T-cell (primary cell): ENCODE results near the gene HIPK2. TPM values are rescaled to one million over a fixed set of nuclear protein-coding genes. Genes with fewer than 3 reads are reported as not detected.

ENCODE experiments used
- ATAC-seq, 4 experiments: fragments of 200-7000 bp in 3 of 4; fragments of 150-1000 bp in 1 of 4; cut with Tn5 transposase; replicated peaks in 1 of 4; 1 replicate in 3 of 4; 2 replicates in 1 of 4; pipeline ENCODE4 v1.10.0; 2021; ENCODE audit warnings: moderate library complexity in 3 of 4, mild to moderate bottlenecking in 2 of 4, moderate number of reproducible peaks in 1 of 4
- CTCF ChIA-PET, 2 donors: fragments of 300-600 bp; sonication (Branson Sonifier 250); formaldehyde crosslinking; loops; one replicate each; lab custom pipeline; 2022; ENCODE audit warnings: antibody characterized with exemption in 2 of 2; lab: Charles Lee
- POLR2A ChIA-PET, 2 donors: fragments of 300-600 bp; sonication (Branson Sonifier 250); formaldehyde crosslinking; loops; one replicate each; lab custom pipeline; 2022; ENCODE audit warnings: antibody characterized with exemption in 2 of 2; lab: Charles Lee
- DNase-seq, 35 experiments: peaks; one replicate each; pipeline versions ENCODE4 v3.0.0 to v3.0.0-alpha.2; 2013 to 2023
- H3K27ac ChIP-seq: one replicate; pipeline ENCODE4 v1.5.1; 2013; ENCODE audit warnings: low read length
- H3K27me3 ChIP-seq, 2 experiments: replicated peaks in 1 of 2; 1 replicate in 1 of 2; 2 replicates in 1 of 2; pipeline versions ENCODE4 v1.6.1 to v1.7.0; 2013; ENCODE audit warnings: low read length in 1 of 2, mixed read lengths in 1 of 2; ENCODE audit not compliant: control insufficient read depth in 2 of 2, insufficient read depth in 2 of 2; ENCODE audit errors: extremely low read depth in 1 of 2
- H3K36me3 ChIP-seq, 2 donors: 1 replicate in 1 of 2; 2 replicates in 1 of 2; pipeline versions ENCODE4 v1.6.1 to v1.7.0; 2013; ENCODE audit warnings: low read length in 1 of 2; ENCODE audit not compliant: control insufficient read depth in 2 of 2, insufficient read depth in 1 of 2; ENCODE audit errors: extremely low read depth in 1 of 2
- H3K4me1 ChIP-seq, 2 experiments: 1 replicate in 1 of 2; 2 replicates in 1 of 2; pipeline versions ENCODE4 v1.6.1 to v1.7.0; 2013; ENCODE audit warnings: low read length in 2 of 2, mixed read lengths in 1 of 2; ENCODE audit not compliant: insufficient read depth in 2 of 2, control insufficient read depth in 1 of 2; ENCODE audit errors: extremely low read depth in 1 of 2
- H3K4me3 ChIP-seq, 2 donors: 1 replicate in 1 of 2; 2 replicates in 1 of 2; pipeline versions ENCODE4 v1.5.1 to v1.7.0; 2013; ENCODE audit warnings: mild to moderate bottlenecking in 2 of 2, low read length in 1 of 2, moderate library complexity in 1 of 2; ENCODE audit not compliant: control insufficient read depth in 1 of 2; ENCODE audit errors: extremely low read depth in 1 of 2
- H3K9me3 ChIP-seq: 2 replicates; pipeline ENCODE4 v1.7.0; 2013
- H3K27ac Mint-ChIP-seq, 2 donors: one replicate each; pipeline ENCODE4 v1.8.0; 2020 to 2021; ENCODE audit warnings: mild to moderate bottlenecking in 2 of 2, mixed read lengths in 2 of 2
- H3K27me3 Mint-ChIP-seq, 2 donors: one replicate each; pipeline ENCODE4 v1.8.0; 2021 to 2022; ENCODE audit warnings: mixed read lengths in 2 of 2
- H3K36me3 Mint-ChIP-seq: one replicate; pipeline ENCODE4 v1.8.0; 2021; ENCODE audit warnings: mixed read lengths
- H3K4me1 Mint-ChIP-seq, 3 donors: one replicate each; pipeline ENCODE4 v1.8.0; 2020 to 2022; ENCODE audit warnings: mixed read lengths in 3 of 3, mild to moderate bottlenecking in 1 of 3
- H3K4me3 Mint-ChIP-seq, 3 donors: one replicate each; pipeline ENCODE4 v1.8.0; 2020 to 2022; ENCODE audit warnings: mild to moderate bottlenecking in 3 of 3, mixed read lengths in 3 of 3, moderate library complexity in 3 of 3
- H3K9me3 Mint-ChIP-seq, 3 donors: one replicate each; pipeline ENCODE4 v1.8.0; 2020 to 2022; ENCODE audit warnings: mixed read lengths in 3 of 3
- WGBS: methylation state at CpG from one replicate; pipeline ENCODE4 v1.1.5; 2013; ENCODE audit warnings: missing lambda C conversion rate; ENCODE audit not compliant: insufficient coverage; 5-methylcytosine and 5-hydroxymethylcytosine counted together
- total RNA-seq, 35 experiments: library from RNA in 6 of 35; stranded (reverse) in 6 of 35; fragments of 120-200 nt in 1 of 35; gene quantifications; one replicate each; pipeline versions ENCODE4 v1.2.1 to v1.2.4 and lab custom pipeline; 2013 to 2026

Gene HIPK2
- total RNA-seq, 5 donors from 2014 or later (not counting 1 experiment from before 2014, with no cell fraction given) = 32.7 to 34.5 (median 33.5) TPM

GRCh38 chr7:139798221-139798620 lies 20.4 kb upstream of the HIPK2 start:
- H3K9me3 Mint-ChIP-seq = peaks cover 3 to 13% (median 11%) of the 10 kb centered on the region in 3 donors
- no peak overlapping the region for H3K4me3 Mint-ChIP-seq
- peaks cover 6 to 9% (median 7%) of the 10 kb centered on the region in 3 donors for H3K4me1 Mint-ChIP-seq
- CTCF ChIA-PET = no interaction called here
- ATAC-seq (peak in 1 of 4 experiments; percentile 40), DNase-seq (no peak)
- no peaks in the 10 kb centered on the region for H3K36me3 Mint-ChIP-seq
- no peak overlapping the region for H3K27ac ChIP-seq
- H3K9me3 ChIP-seq = no peaks in the 10 kb centered on the region
- no peak overlapping the region for H3K4me3 ChIP-seq
- 56% methylated on average over 6 of the region's 10 CpGs for WGBS
- H3K36me3 ChIP-seq = no peaks in the 10 kb centered on the region
- H3K27me3 ChIP-seq = no peaks in the 10 kb centered on the region
- peaks cover 0 to 2% of the 10 kb centered on the region in 2 donors for H3K27me3 Mint-ChIP-seq
- POLR2A ChIA-PET = no interaction called here
- H3K4me1 ChIP-seq = no peaks in the 10 kb centered on the region
- no peak overlapping the region for H3K27ac Mint-ChIP-seq

- Histone ChIP-seq H3K4me3 (no peak overlapping the region), H3K36me3 (no peaks in the 10 kb centered on the region), H3K27me3 (no peaks in the 10 kb centered on the region), H3K27ac (no peak overlapping the region), H3K4me1 (no peaks in the 10 kb centered on the region), H3K9me3 (no peaks in the 10 kb centered on the region)
- H3K27ac Mint-ChIP-seq = no peak overlapping the region
- no peak for ATAC-seq
- POLR2A ChIA-PET = no interaction called here
- H3K36me3 Mint-ChIP-seq = no peaks in the 10 kb centered on the region
- peaks cover 0 to 2% of the 10 kb centered on the region in 2 donors for H3K27me3 Mint-ChIP-seq
- peaks cover 6 to 9% (median 7%) of the 10 kb centered on the region in 3 donors for H3K4me1 Mint-ChIP-seq
- H3K4me3 Mint-ChIP-seq = no peak overlapping the region
- CTCF ChIA-PET = no interaction called here
- no peak for DNase-seq
- peaks cover 3 to 7% (median 7%) of the 10 kb centered on the region in 3 donors for H3K9me3 Mint-ChIP-seq
- no CpG with 5 or more reads among the region's 2 CpGs for WGBS
Measured at GRCh38 chr7:139797607-139798006, 19.8 kb upstream of the HIPK2 start.

- Mint-ChIP-seq H3K27me3 (peaks cover 3 to 8% of the 10 kb centered on the region in 2 donors), H3K4me3 (no peak overlapping the region), H3K4me1 (no peaks in the 10 kb centered on the region), H3K36me3 (no peaks in the 10 kb centered on the region), H3K27ac (no peak overlapping the region), H3K9me3 (peaks cover 3 to 4% (median 4%) of the 10 kb centered on the region in 3 donors)
- DNase-seq = no peak
- Histone ChIP-seq H3K4me1 (no peaks in the 10 kb centered on the region), H3K9me3 (no peaks in the 10 kb centered on the region), H3K36me3 (no peaks in the 10 kb centered on the region), H3K27ac (no peak overlapping the region), H3K27me3 (peaks cover 0 to 2% of the 10 kb centered on the region in 2 experiments), H3K4me3 (no peak overlapping the region)
- ChIA-PET CTCF (interaction anchor here in 1 of 2 donors (0.6 kb wide), 1 partner anchor 18 kb away, joined by 3 read pairs; no protein-coding TSS in a partner anchor), POLR2A (no interaction called here)
- WGBS = 96% methylated on average over 4 of the region's 7 CpGs
- no peak for ATAC-seq
Measured at GRCh38 chr7:139791316-139791715, 13.5 kb upstream of the HIPK2 start.

- WGBS = 75% methylated on average over 2 of the region's 3 CpGs
- ATAC-seq = no peak
Measured at GRCh38 chr7:139784648-139785047, 6.8 kb upstream of the HIPK2 start.

GRCh38 chr7:139783647-139784385 lies 6.0 kb upstream of the HIPK2 start:
- H3K4me3 Mint-ChIP-seq = no peak overlapping the region
- Histone ChIP-seq H3K27me3 (peaks cover 0 to 12% of the 10 kb centered on the region in 2 experiments), H3K9me3 (no peaks in the 10 kb centered on the region), H3K4me3 (no peak overlapping the region), H3K4me1 (peaks cover 0 to 3% of the 10 kb centered on the region in 2 experiments), H3K36me3 (no peaks in the 10 kb centered on the region), H3K27ac (no peak overlapping the region)
- ChIA-PET CTCF (interaction anchor here in 1 of 2 donors (0.6 to 0.7 kb wide), 2 partner anchors 13 to 41 kb away, joined by 3 to 4 read pairs; no protein-coding TSS in a partner anchor), POLR2A (interaction anchor here (0.5 to 0.7 kb wide), 5 partner anchors 9 to 1019 kb away, joined by 3 to 6 read pairs (median 5); no protein-coding TSS in a partner anchor)
- DNase-seq (no peak), ATAC-seq (no peak)
- no peak overlapping the region for H3K27ac Mint-ChIP-seq
- peaks cover 8 to 13% (median 11%) of the 10 kb centered on the region in 3 donors for H3K4me1 Mint-ChIP-seq
- 54% methylated on average over 2 of the region's 3 CpGs for WGBS
- H3K27me3 Mint-ChIP-seq = peaks cover 8 to 19% of the 10 kb centered on the region in 2 donors
- no peaks in the 10 kb centered on the region for H3K36me3 Mint-ChIP-seq
- no peaks in the 10 kb centered on the region for H3K9me3 Mint-ChIP-seq

More at GRCh38 chr7:139784648-139785047, 6.8 kb upstream of the HIPK2 start:
- Mint-ChIP-seq H3K27me3 (peaks cover 8 to 16% of the 10 kb centered on the region in 2 donors), H3K4me1 (peaks cover 0 to 5% (median 3%) of the 10 kb centered on the region in 3 donors), H3K9me3 (no peaks in the 10 kb centered on the region), H3K27ac (no peak overlapping the region), H3K36me3 (no peaks in the 10 kb centered on the region), H3K4me3 (no peak overlapping the region)
- Histone ChIP-seq H3K9me3 (no peaks in the 10 kb centered on the region), H3K36me3 (no peaks in the 10 kb centered on the region), H3K4me1 (no peaks in the 10 kb centered on the region), H3K27ac (no peak overlapping the region), H3K4me3 (no peak overlapping the region), H3K27me3 (peaks cover 0 to 10% of the 10 kb centered on the region in 2 experiments)
- POLR2A ChIA-PET = interaction anchor here (0.5 to 0.6 kb wide), 3 partner anchors 104 to 1018 kb away, joined by 5 to 6 read pairs (median 5); no protein-coding TSS in a partner anchor
- CTCF ChIA-PET = no interaction called here
- no peak for DNase-seq

GRCh38 chr7:139782932-139783331 lies 5.1 kb upstream of the HIPK2 start:
- Histone ChIP-seq H3K4me3 (no peak overlapping the region), H3K4me1 (peaks cover 0 to 9% of the 10 kb centered on the region in 2 experiments), H3K27ac (no peak overlapping the region), H3K36me3 (no peaks in the 10 kb centered on the region), H3K9me3 (no peaks in the 10 kb centered on the region), H3K27me3 (peaks cover 0 to 12% of the 10 kb centered on the region in 2 experiments)
- 100% methylated on average over 2 of the region's 3 CpGs for WGBS
- H3K27ac Mint-ChIP-seq = no peak overlapping the region
- DNase-seq = no peak
- H3K9me3 Mint-ChIP-seq = no peaks in the 10 kb centered on the region
- ATAC-seq = no peak
- H3K36me3 Mint-ChIP-seq = no peaks in the 10 kb centered on the region
- H3K27me3 Mint-ChIP-seq = peaks cover 8 to 19% of the 10 kb centered on the region in 2 donors
- ChIA-PET CTCF (interaction anchor here (0.5 to 0.7 kb wide), 3 partner anchors 12 to 578 kb away, joined by 3 to 4 read pairs (median 4); no protein-coding TSS in a partner anchor), POLR2A (interaction anchor here in 1 of 2 donors (0.7 kb wide), 1 partner anchor 10 kb away, joined by 3 read pairs; no protein-coding TSS in a partner anchor)
- no peak overlapping the region for H3K4me3 Mint-ChIP-seq
- peaks cover 10 to 19% (median 14%) of the 10 kb centered on the region in 3 donors for H3K4me1 Mint-ChIP-seq
